ENCODE results near the gene RBM3. TPM values are rescaled to one million over a fixed set of nuclear protein-coding genes. Genes with fewer than 3 reads are reported as not detected.

Gene RBM3
- total and polyA plus RNA-seq, 2 donors (not counting 1 experiment from before 2014, with no cell fraction given): 200 to 291 TPM

- TF ChIP-seq CTCF (IDR thresholded peaks at IDR 0.05) (no peak), EZH2 (IDR thresholded peaks at IDR 0.05; ENCODE audit: borderline replicate concordance, insufficient read depth, low read depth, low read length, poor library complexity, severe bottlenecking) (no peak)
- Histone ChIP-seq H3K4me3 (ENCODE audit: control extremely low read depth in 1 of 5, extremely low read depth in 1 of 5, insufficient read depth in 1 of 5, low read depth in 2 of 5, low read length in 4 of 5) (peak overlapping the region; percentile 60 to 88 (median 73)), H3K4me2 (replicated peaks; ENCODE audit: low read depth, low read length, poor library complexity, severe bottlenecking) (peak overlapping the region; percentile 77), H3K27ac (ENCODE audit: low read length in 2 of 2) (peak overlapping the region; percentile 98 to 99), H2AFZ (ENCODE audit: insufficient read depth, low read depth, low read length, poor library complexity, severe bottlenecking) (peak overlapping the region; percentile 73), H3K27me3 (replicated peaks in 1 of 4; ENCODE audit: control extremely low read depth in 1 of 4, control insufficient read depth in 3 of 4, insufficient read depth in 4 of 4, low read length in 3 of 4) (no peaks in the 10 kb centered on the region), H3K4me1 (ENCODE audit: control insufficient read depth in 2 of 2, insufficient read depth in 2 of 2, low read length in 2 of 2) (peaks cover 16 to 22% of the 10 kb centered on the region in 2 donors), H3K79me2 (ENCODE audit: control insufficient read depth, insufficient read depth, low read length) (peaks cover 13% of the 10 kb centered on the region), H3K9ac (ENCODE audit: low read length) (peak overlapping the region; percentile 93), H4K20me1 (ENCODE audit: control insufficient read depth, insufficient read depth, low read length, poor library complexity, severe bottlenecking) (peaks cover 7% of the 10 kb centered on the region), H3K9me3 (ENCODE audit: control extremely low read depth in 1 of 3, control insufficient read depth in 2 of 3, insufficient read depth in 1 of 3, low read length in 2 of 3) (no peaks in the 10 kb centered on the region), H3K36me3 (replicated peaks in 1 of 2; ENCODE audit: control extremely low read depth in 1 of 2, control insufficient read depth in 1 of 2, extremely low read depth in 1 of 2, insufficient read depth in 2 of 2, low read length in 1 of 2) (peaks cover 0 to 37% of the 10 kb centered on the region in 2 experiments)
- ChIA-PET CTCF (interaction anchor here (1.5 kb wide), 1 partner anchor 52 kb away, joined by 3 read pairs; the partner anchor contains the start of gene EBP), POLR2A (interaction anchor here (0.5 to 2.8 kb wide), 7 partner anchors 24 to 1430 kb away, joined by 3 to 20 read pairs (median 4); partner anchors contain the start of genes EBP, TBC1D25, USP11 and WAS)
- WGBS (ENCODE audit: insufficient coverage): 58% methylated on average over 11 of the region's 19 CpGs
- ATAC-seq (ENCODE audit: low read depth) (no peak), DNase-seq (no peak)
- Mint-ChIP-seq H3K4me3 (peak overlapping the region; percentile 88), H3K9me3 (ENCODE audit: insufficient read depth) (no peaks in the 10 kb centered on the region), H3K27me3 (no peaks in the 10 kb centered on the region), H3K27ac (peak overlapping the region; percentile 97), H3K4me1 (peaks cover 19% of the 10 kb centered on the region)
- intact Hi-C loops (cut with micrococcal nuclease): loop anchor here (1.0 to 10.0 kb wide), 7 partner anchors 24 to 919 kb away; partner anchors contain the start of genes EBP, ELK1, PORCN and TBC1D25
These were observed 504 bp upstream of the RBM3 start for GRCh38 chrX:48573690-48574269.

- Mint-ChIP-seq H3K4me1 (peaks cover 22% of the 10 kb centered on the region), H3K4me3 (peak overlapping the region; percentile 88), H3K27me3 (no peaks in the 10 kb centered on the region), H3K9me3 (ENCODE audit: insufficient read depth) (no peaks in the 10 kb centered on the region), H3K27ac (peak overlapping the region; percentile 97)
- Histone ChIP-seq H4K20me1 (ENCODE audit: control insufficient read depth, insufficient read depth, low read length, poor library complexity, severe bottlenecking) (peaks cover 7% of the 10 kb centered on the region), H3K36me3 (replicated peaks in 1 of 2; ENCODE audit: control extremely low read depth in 1 of 2, control insufficient read depth in 1 of 2, extremely low read depth in 1 of 2, insufficient read depth in 2 of 2, low read length in 1 of 2) (peaks cover 0 to 47% of the 10 kb centered on the region in 2 experiments), H3K27me3 (replicated peaks in 1 of 4; ENCODE audit: control extremely low read depth in 1 of 4, control insufficient read depth in 3 of 4, insufficient read depth in 4 of 4, low read length in 3 of 4) (no peaks in the 10 kb centered on the region), H2AFZ (ENCODE audit: insufficient read depth, low read depth, low read length, poor library complexity, severe bottlenecking) (no peak overlapping the region), H3K27ac (ENCODE audit: low read length in 2 of 2) (peak overlapping the region; percentile 98 to 99), H3K9ac (ENCODE audit: low read length) (no peak overlapping the region), H3K9me3 (ENCODE audit: control extremely low read depth in 1 of 3, control insufficient read depth in 2 of 3, insufficient read depth in 1 of 3, low read length in 2 of 3) (no peaks in the 10 kb centered on the region), H3K4me1 (ENCODE audit: control insufficient read depth in 2 of 2, insufficient read depth in 2 of 2, low read length in 2 of 2) (peaks cover 16 to 22% of the 10 kb centered on the region in 2 donors), H3K79me2 (ENCODE audit: control insufficient read depth, insufficient read depth, low read length) (peaks cover 13% of the 10 kb centered on the region), H3K4me2 (replicated peaks; ENCODE audit: low read depth, low read length, poor library complexity, severe bottlenecking) (peak overlapping the region; percentile 77), H3K4me3 (ENCODE audit: control extremely low read depth in 1 of 5, extremely low read depth in 1 of 5, insufficient read depth in 1 of 5, low read depth in 2 of 5, low read length in 4 of 5) (peak overlapping the region in 1 of 5 experiments; percentile 88)
- ATAC-seq (ENCODE audit: low read depth): no peak
- DNase-seq: no peak
- intact Hi-C loops (cut with micrococcal nuclease): loop anchor here (10.0 kb wide), 1 partner anchor 921 kb away; the partner anchor contains the start of genes ELK1 and UXT
- TF ChIP-seq EZH2 (IDR thresholded peaks at IDR 0.05; ENCODE audit: borderline replicate concordance, insufficient read depth, low read depth, low read length, poor library complexity, severe bottlenecking) (no peak), CTCF (IDR thresholded peaks at IDR 0.05) (no peak)
- POLR2A ChIA-PET: no interaction called here
- 87% methylated on average over 4 of the region's 13 CpGs for WGBS (ENCODE audit: insufficient coverage)
- CTCF ChIA-PET: no interaction called here
These were observed 1.4 kb downstream of the RBM3 start for GRCh38 chrX:48575642-48576041.

Measured in B cell (primary cell).